GM06990 (cell line): Measurements from ENCODE around the gene SETDB1.

Experiments
- DNase-seq: peaks from one replicate; pipeline ENCODE4 v3.0.0-alpha.2; 2011; ENCODE audit not compliant: insufficient read length; ENCODE audit errors: extremely low read depth
- H3K27me3 ChIP-seq: replicated peaks from 2 replicates; pipeline ENCODE4 v1.6.0; 2011; ENCODE audit warnings: low read length; ENCODE audit not compliant: control insufficient read depth, insufficient read depth
- H3K36me3 ChIP-seq: 2 replicates; pipeline ENCODE4 v1.5.1; 2011; ENCODE audit warnings: low read length; ENCODE audit not compliant: control insufficient read depth, insufficient read depth
- H3K4me3 ChIP-seq: replicated peaks from 2 replicates; pipeline ENCODE4 v1.5.1; 2011; ENCODE audit warnings: low read depth, mild to moderate bottlenecking, control low read depth, low read length
- TF ChIP-seq, protein P1 (sequence below): IDR thresholded peaks from 2 replicates; pipeline ENCODE4 v1.5.1; 2011; ENCODE audit warnings: low read length, control low read depth, mild to moderate bottlenecking, inconsistent platforms; ENCODE audit not compliant: insufficient read depth, poor library complexity, severe bottlenecking

Gene SETDB1

DNA sequence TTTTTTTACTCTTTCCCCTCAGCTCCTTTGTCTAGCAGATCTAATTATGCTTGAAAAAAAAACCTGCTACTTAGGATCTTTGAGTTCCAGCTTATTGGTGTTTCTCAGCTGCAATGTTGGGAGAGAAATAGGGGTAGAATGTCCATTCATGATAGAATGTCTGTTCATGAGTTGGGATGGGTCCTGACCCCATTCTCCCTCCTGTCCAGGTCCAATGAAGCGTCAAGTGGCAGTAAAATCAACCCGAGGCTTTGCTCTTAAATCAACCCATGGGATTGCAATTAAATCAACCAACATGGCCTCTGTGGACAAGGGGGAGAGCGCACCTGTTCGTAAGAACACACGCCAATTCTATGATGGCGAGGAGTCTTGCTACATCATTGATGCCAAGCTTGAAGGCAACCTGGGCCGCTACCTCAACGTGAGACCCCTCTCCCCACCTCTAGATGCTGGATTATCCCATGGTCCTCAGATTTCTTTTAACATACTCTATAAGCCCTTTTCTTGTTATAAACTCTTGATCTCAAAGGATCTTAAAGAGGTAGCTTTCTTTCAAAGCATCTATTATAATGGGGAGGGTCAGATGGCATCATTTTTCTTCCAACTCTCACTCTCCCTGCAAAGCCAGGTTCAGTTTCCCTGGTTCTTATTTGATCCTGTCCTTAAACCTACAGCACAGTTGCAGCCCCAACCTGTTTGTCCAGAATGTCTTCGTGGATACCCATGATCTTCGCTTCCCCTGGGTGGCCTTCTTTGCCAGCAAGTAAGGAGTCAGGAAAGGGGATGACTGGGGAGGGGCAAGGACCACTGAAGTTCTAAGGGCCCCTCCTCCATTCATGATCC, 37.4 kb downstream of the SETDB1 start:
- H3K36me3 ChIP-seq, result peaks cover 46% of the 10 kb centered on the region
- no peak for DNase-seq
- TF ChIP-seq, protein P1, sequence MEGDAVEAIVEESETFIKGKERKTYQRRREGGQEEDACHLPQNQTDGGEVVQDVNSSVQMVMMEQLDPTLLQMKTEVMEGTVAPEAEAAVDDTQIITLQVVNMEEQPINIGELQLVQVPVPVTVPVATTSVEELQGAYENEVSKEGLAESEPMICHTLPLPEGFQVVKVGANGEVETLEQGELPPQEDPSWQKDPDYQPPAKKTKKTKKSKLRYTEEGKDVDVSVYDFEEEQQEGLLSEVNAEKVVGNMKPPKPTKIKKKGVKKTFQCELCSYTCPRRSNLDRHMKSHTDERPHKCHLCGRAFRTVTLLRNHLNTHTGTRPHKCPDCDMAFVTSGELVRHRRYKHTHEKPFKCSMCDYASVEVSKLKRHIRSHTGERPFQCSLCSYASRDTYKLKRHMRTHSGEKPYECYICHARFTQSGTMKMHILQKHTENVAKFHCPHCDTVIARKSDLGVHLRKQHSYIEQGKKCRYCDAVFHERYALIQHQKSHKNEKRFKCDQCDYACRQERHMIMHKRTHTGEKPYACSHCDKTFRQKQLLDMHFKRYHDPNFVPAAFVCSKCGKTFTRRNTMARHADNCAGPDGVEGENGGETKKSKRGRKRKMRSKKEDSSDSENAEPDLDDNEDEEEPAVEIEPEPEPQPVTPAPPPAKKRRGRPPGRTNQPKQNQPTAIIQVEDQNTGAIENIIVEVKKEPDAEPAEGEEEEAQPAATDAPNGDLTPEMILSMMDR, result no peak

DNA sequence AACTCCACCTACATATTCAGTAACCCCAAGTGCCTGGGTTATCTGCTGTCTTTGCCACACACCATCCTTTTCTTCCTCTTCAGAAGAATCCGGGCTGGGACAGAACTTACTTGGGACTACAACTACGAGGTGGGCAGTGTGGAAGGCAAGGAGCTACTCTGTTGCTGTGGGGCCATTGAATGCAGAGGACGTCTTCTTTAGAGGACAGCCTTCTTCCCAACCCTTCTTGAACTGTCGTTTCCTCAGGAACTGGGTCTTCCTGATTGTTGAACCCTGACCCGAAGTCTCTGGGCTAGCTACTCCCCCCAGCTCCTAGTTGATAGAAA, 38.0 kb downstream of the SETDB1 start:
- TF ChIP-seq, protein P1, result no peak
- peaks cover 45% of the 10 kb centered on the region for H3K36me3 ChIP-seq
- no peak overlapping the region for H3K4me3 ChIP-seq

More for the DNA sequence above, 37.4 kb downstream of the SETDB1 start:
- H3K4me3 ChIP-seq, result no peak overlapping the region
- no peaks in the 10 kb centered on the region for H3K27me3 ChIP-seq

DNA sequence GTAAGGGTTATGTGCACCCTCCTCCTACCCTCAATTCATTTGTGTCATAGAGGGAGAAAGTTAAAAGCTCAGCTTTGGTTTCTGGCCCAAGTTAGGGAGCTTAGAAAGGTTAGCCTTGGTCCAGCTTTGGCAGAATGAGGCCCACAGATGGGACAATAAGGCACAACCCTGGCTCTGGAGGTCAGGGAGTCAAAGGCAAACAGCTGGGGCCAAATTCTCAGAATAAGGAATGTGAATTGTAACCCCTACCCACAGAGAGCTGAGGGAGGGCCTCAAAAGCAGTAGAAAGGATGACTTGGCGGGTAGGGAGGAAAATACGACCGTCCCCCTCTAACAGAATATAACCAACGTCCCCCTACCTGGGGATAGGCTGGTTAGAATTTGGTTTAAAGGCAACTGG, 39.4 kb downstream of the SETDB1 start:
- H3K36me3 ChIP-seq, result peaks cover 45% of the 10 kb centered on the region
- no peak overlapping the region for H3K4me3 ChIP-seq
- TF ChIP-seq, protein P1, result no peak
- DNase-seq, result no peak
- H3K27me3 ChIP-seq, result no peaks in the 10 kb centered on the region

More for the DNA sequence above, 38.0 kb downstream of the SETDB1 start:
- DNase-seq, result no peak
- no peaks in the 10 kb centered on the region for H3K27me3 ChIP-seq

GRCh38 chr1:150966011-150966410, 39.8 kb downstream of the SETDB1 start:
- H3K27me3 ChIP-seq, result no peaks in the 10 kb centered on the region
- TF ChIP-seq, protein P1, result no peak
- no peak for DNase-seq
- no peak overlapping the region for H3K4me3 ChIP-seq
- H3K36me3 ChIP-seq, result peaks cover 43% of the 10 kb centered on the region

GRCh38 chr1:150967936-150968335, 41.8 kb downstream of the SETDB1 start:
- TF ChIP-seq, protein P1, result no peak
- no peaks in the 10 kb centered on the region for H3K27me3 ChIP-seq
- DNase-seq, result no peak
- no peak overlapping the region for H3K4me3 ChIP-seq
- peaks cover 38% of the 10 kb centered on the region for H3K36me3 ChIP-seq
